Esophagus muscularis mucosa (tissue), 4 donors: Measurements from ENCODE around the gene CXXC4. TPM values are rescaled to one million over a fixed set of nuclear protein-coding genes. Genes with fewer than 3 reads are reported as not detected.
A peak's percentile ranks its signal among the peaks of the same experiment; 100 is the strongest.

Experiments used
- DNase-seq: peaks from one replicate; pipeline ENCODE4 v3.0.0-alpha.2; 2017; ENCODE audit errors: extremely low spot score
- H3K27ac ChIP-seq, 4 donors: fragments of 200-600 bp; sonication (generic); replicated peaks in 1 of 4; 1 replicate in 3 of 4; 2 replicates in 1 of 4; pipeline ENCODE4 v1.5.1; 2016 to 2019; ENCODE audit warnings: mild to moderate bottlenecking in 1 of 4
- H3K27me3 ChIP-seq, 4 donors: fragments of 200-600 bp; sonication (generic); one replicate each; pipeline versions ENCODE4 v1.5.1 to v1.6.0; 2016 to 2019
- H3K36me3 ChIP-seq, 4 donors: fragments of 200-600 bp; sonication (generic); one replicate each; pipeline ENCODE4 v1.5.1; 2016 to 2019
- H3K4me1 ChIP-seq, 4 donors: fragments of 200-600 bp; sonication (generic); one replicate each; pipeline ENCODE4 v1.5.1; 2016 to 2019
- H3K4me3 ChIP-seq, 4 donors: fragments of 200-600 bp; sonication (generic); 1 replicate in 2 of 4; 2 replicates in 2 of 4; pipeline ENCODE4 v1.5.1; 2016 to 2019; ENCODE audit warnings: mild to moderate bottlenecking in 4 of 4, moderate library complexity in 1 of 4
- H3K9me3 ChIP-seq, 4 donors: fragments of 200-600 bp; sonication (generic); 1 replicate in 3 of 4; 2 replicates in 1 of 4; pipeline ENCODE4 v1.5.1; 2016 to 2019
- CTCF ChIP-seq, 3 experiments: fragments of 200-600 bp in 2 of 3; fragments of 450-650 bp in 1 of 3; sonication (generic) in 2 of 3; IDR thresholded peaks; one replicate each; pipeline ENCODE4 v1.5.1; 2017 to 2019; ENCODE audit warnings: antibody characterized with exemption in 3 of 3, mild to moderate bottlenecking in 2 of 3, moderate library complexity in 1 of 3
- EP300 ChIP-seq: sonication (generic); formaldehyde crosslinking; IDR thresholded peaks from one replicate; pipeline ENCODE4 v1.6.1; 2017; ENCODE audit warnings: antibody characterized with exemption
- POLR2A ChIP-seq: fragments of 450-650 bp; IDR thresholded peaks from one replicate; pipeline ENCODE4 v1.6.1; 2017; ENCODE audit warnings: antibody characterized with exemption, moderate library complexity, mild to moderate bottlenecking, low read depth
- POLR2AphosphoS5 ChIP-seq, 2 donors: sonication (generic); formaldehyde crosslinking; IDR thresholded peaks; one replicate each; pipeline ENCODE4 v1.6.1; 2017; ENCODE audit warnings: antibody characterized with exemption in 2 of 2
- WGBS: methylation state at CpG from one replicate; pipeline ENCODE4 v1.1.5; 2018; 5-methylcytosine and 5-hydroxymethylcytosine counted together
- intact Hi-C: fragments of 100-400 bp; cut with DNase I; formaldehyde crosslinking; loops from one replicate; pipeline ENCODE4 v1.15.1; 2023
- total RNA-seq, 4 donors: library from RNA; depleted of rRNA; stranded (reverse); fragments of >200 nt; gene quantifications; one replicate each; pipeline versions ENCODE4 v1.1.0 to v1.2.1, GENCODE V29; 2016

The CXXC4 gene
- total RNA-seq, 4 donors from 2014 or later = 1.7 to 3.3 (median 2.9) TPM

GRCh38 chr4:104486716-104487504 is 7.8 kb downstream of the CXXC4 start:
- TF ChIP-seq POLR2AphosphoS5 (IDR thresholded peaks at IDR 0.05) (no peak), CTCF (IDR thresholded peaks at IDR 0.05) (no peak), POLR2A (no peak), EP300 (no peak)
- Histone ChIP-seq H3K9me3 (no peaks in the 10 kb centered on the region), H3K36me3 (no peaks in the 10 kb centered on the region)

GRCh38 chr4:104475652-104476051 is 19.0 kb downstream of the CXXC4 start:
- Histone ChIP-seq H3K27ac (no peak overlapping the region), H3K4me1 (no peaks in the 10 kb centered on the region), H3K27me3 (no peaks in the 10 kb centered on the region), H3K36me3 (no peaks in the 10 kb centered on the region), H3K4me3 (no peak overlapping the region), H3K9me3 (no peaks in the 10 kb centered on the region)
- whole genome bisulfite sequencing = 82% methylated on average over 4 of the region's 4 CpGs
- no peak for DNase-seq
- intact Hi-C loops = no loop called here
- TF ChIP-seq POLR2AphosphoS5 (IDR thresholded peaks at IDR 0.05) (no peak), CTCF (IDR thresholded peaks at IDR 0.05) (no peak), POLR2A (no peak), EP300 (no peak)

More at GRCh38 chr4:104486716-104487504, 7.8 kb downstream of the CXXC4 start:
- WGBS = 58% methylated on average over 2 of the region's 2 CpGs
- intact Hi-C loops = no loop called here
- Histone ChIP-seq H3K4me1 (peaks cover 11 to 31% (median 24%) of the 10 kb centered on the region in 4 donors), H3K27me3 (no peaks in the 10 kb centered on the region), H3K4me3 (no peak overlapping the region), H3K27ac (peak overlapping the region in 3 of 4 donors; percentile 5 to 87 (median 8))
- no peak for DNase-seq

DNA sequence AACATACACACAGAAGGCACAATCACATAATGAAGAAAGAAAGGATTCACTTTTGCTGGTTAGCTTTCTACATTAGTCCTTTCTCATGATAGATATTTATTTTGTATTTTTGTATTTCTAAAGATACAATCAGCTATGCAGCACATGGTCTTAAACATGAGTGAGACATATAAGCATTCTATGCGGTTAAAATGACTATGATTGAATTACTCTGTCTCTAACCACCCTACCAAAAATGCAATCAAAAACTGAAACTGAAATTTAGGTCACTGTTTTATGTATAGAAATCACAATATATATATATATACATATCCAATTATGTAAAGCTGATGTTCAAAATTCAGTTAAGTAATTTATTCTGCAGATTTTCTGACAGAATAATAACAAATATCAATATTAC is 21.9 kb downstream of the CXXC4 start:
- Histone ChIP-seq H3K4me3 (no peak overlapping the region), H3K27me3 (no peaks in the 10 kb centered on the region), H3K27ac (no peak overlapping the region), H3K36me3 (no peaks in the 10 kb centered on the region), H3K4me1 (no peaks in the 10 kb centered on the region), H3K9me3 (no peaks in the 10 kb centered on the region)
- WGBS = 93% methylated on average over 1 of the region's 1 CpG
- no peak for DNase-seq
- intact Hi-C loops = no loop called here
- no peak for TF ChIP-seq POLR2A
- TF ChIP-seq EP300 = no peak
- TF ChIP-seq POLR2AphosphoS5 (IDR thresholded peaks at IDR 0.05) = no peak
- TF ChIP-seq CTCF (IDR thresholded peaks at IDR 0.05) = no peak

DNA sequence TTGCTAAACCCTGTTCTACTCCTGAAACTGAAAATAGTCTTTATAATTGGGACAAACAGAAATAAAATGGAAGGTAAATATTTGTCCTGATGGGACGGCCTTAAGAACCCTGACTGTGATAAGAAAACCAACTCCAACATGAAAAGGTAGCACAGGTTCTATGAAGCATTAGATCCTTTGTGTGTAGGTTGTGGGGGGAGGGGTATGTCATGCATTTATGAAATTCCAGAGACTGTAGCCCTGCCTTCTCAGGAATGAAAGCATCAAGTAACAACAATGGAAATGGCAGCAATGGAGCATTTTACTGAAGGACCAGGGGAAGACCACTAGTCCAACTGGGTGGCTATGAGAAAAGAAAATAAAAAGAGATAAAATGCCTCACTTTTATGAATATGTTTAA is 23.9 kb downstream of the CXXC4 start:
- TF ChIP-seq CTCF (IDR thresholded peaks at IDR 0.05) (no peak), EP300 (no peak), POLR2A (no peak), POLR2AphosphoS5 (IDR thresholded peaks at IDR 0.05) (no peak)
- no peak overlapping the region for H3K4me3 ChIP-seq

More for the DNA sequence above, 23.9 kb downstream of the CXXC4 start:
- Histone ChIP-seq H3K36me3 (no peaks in the 10 kb centered on the region), H3K9me3 (no peaks in the 10 kb centered on the region), H3K27me3 (no peaks in the 10 kb centered on the region), H3K4me1 (no peaks in the 10 kb centered on the region), H3K27ac (no peak overlapping the region)
- DNase-seq = no peak
- intact Hi-C loops = no loop called here
- WGBS = 87% methylated on average over 1 of the region's 1 CpG
